Caco-2 (cell line): ENCODE results near the gene RPL26. TPM values are rescaled to one million over a fixed set of nuclear protein-coding genes. Genes with fewer than 3 reads are reported as not detected.

Source experiments
- BruUV-seq: library from RNA; stranded (reverse); fragments of 400-500 nt; replicated peaks from 2 replicates; lab custom pipeline; 2021; lab: Mats Ljungman, UMichigan
- CTCF ChIA-PET: fragments of 300-600 bp; sonication (Branson Sonifier 250); formaldehyde crosslinking; loops from one replicate; lab custom pipeline; 2022; ENCODE audit warnings: antibody characterized with exemption; lab: Charles Lee
- POLR2A ChIA-PET: fragments of 300-600 bp; sonication (Branson Sonifier 250); formaldehyde crosslinking; loops from one replicate; lab custom pipeline; 2022; ENCODE audit warnings: antibody characterized with exemption; lab: Charles Lee
- DNase-seq, 2 experiments: peaks; one replicate each; pipeline versions ENCODE4 v3.0.0 to v3.0.0-alpha.2; 2020 to 2022
- H3K27me3 ChIP-seq: replicated peaks from 2 replicates; pipeline ENCODE4 v1.6.0; 2011; ENCODE audit warnings: low read length; ENCODE audit not compliant: control insufficient read depth, insufficient read depth
- H3K36me3 ChIP-seq: 2 replicates; pipeline ENCODE4 v1.5.1; 2011; ENCODE audit warnings: low read length; ENCODE audit not compliant: control insufficient read depth, insufficient read depth
- H3K4me1 ChIP-seq: fragments of 250-450 bp; sonication (Bioruptor Pico); 2 replicates; pipeline ENCODE4 v1.5.1; 2020; ENCODE audit warnings: mild to moderate bottlenecking
- H3K4me3 ChIP-seq: 2 replicates; pipeline ENCODE4 v1.5.1; 2011; ENCODE audit warnings: low read depth, mild to moderate bottlenecking, control low read depth, low read length
- H3K9me3 ChIP-seq: fragments of 250-450 bp; sonication (Bioruptor Pico); 2 replicates; pipeline ENCODE4 v1.5.1; 2020; ENCODE audit warnings: mild to moderate bottlenecking, moderate library complexity
- H3K27ac Mint-ChIP-seq: one replicate; pipeline ENCODE4 v1.8.0; 2022; ENCODE audit warnings: mixed read lengths; ENCODE audit not compliant: unreplicated experiment
- H3K27me3 Mint-ChIP-seq: one replicate; pipeline ENCODE4 v1.8.0; 2022; ENCODE audit warnings: mixed read lengths; ENCODE audit not compliant: insufficient read depth, unreplicated experiment
- H3K36me3 Mint-ChIP-seq: one replicate; pipeline ENCODE4 v1.8.0; 2022; ENCODE audit warnings: mild to moderate bottlenecking, mixed read lengths; ENCODE audit not compliant: insufficient read depth, unreplicated experiment
- H3K4me1 Mint-ChIP-seq: one replicate; pipeline ENCODE4 v1.8.0; 2022; ENCODE audit warnings: low read depth, mixed read lengths; ENCODE audit not compliant: unreplicated experiment
- H3K4me3 Mint-ChIP-seq: one replicate; pipeline ENCODE4 v1.8.0; 2022; ENCODE audit warnings: mild to moderate bottlenecking, moderate library complexity, mixed read lengths; ENCODE audit not compliant: unreplicated experiment
- H3K9me3 Mint-ChIP-seq: one replicate; pipeline ENCODE4 v1.8.0; 2022; ENCODE audit warnings: mixed read lengths; ENCODE audit not compliant: unreplicated experiment
- CTCF ChIP-seq, 2 experiments: fragments of 200-600 bp in 1 of 2; IDR thresholded peaks; 1 replicate in 1 of 2; 2 replicates in 1 of 2; pipeline versions ENCODE4 v1.5.1 to v1.8.0; 2011 to 2022; ENCODE audit warnings: antibody characterized with exemption in 1 of 2, control low read depth in 1 of 2, inconsistent platforms in 1 of 2, low read depth in 1 of 2, low read length in 1 of 2, mild to moderate bottlenecking in 1 of 2, moderate library complexity in 1 of 2; ENCODE audit not compliant: insufficient read depth in 1 of 2, severe bottlenecking in 1 of 2, unreplicated experiment in 1 of 2
- intact Hi-C: fragments of 100-400 bp; cut with micrococcal nuclease; formaldehyde crosslinking; loops from one replicate; pipeline ENCODE4 v1.10.0; 2022; ENCODE audit not compliant: unreplicated experiment
- total RNA-seq: library from RNA; stranded (reverse); gene quantifications from 2 replicates; pipeline ENCODE4 v1.2.3, GENCODE V29; 2022

RPL26 gene
- total RNA-seq, 1 experiment from 2014 or later, result 999 TPM

GRCh38 chr17:8372422-8372821, 10.6 kb downstream of the RPL26 start:
- Mint-ChIP-seq H3K36me3 (peaks cover 27% of the 10 kb centered on the region), H3K27ac (no peak overlapping the region), H3K4me1 (no peaks in the 10 kb centered on the region), H3K4me3 (no peak overlapping the region), H3K27me3 (no peaks in the 10 kb centered on the region), H3K9me3 (no peaks in the 10 kb centered on the region)
- CTCF ChIA-PET, result no interaction called here
- Histone ChIP-seq H3K4me3 (no peak overlapping the region), H3K4me1 (no peaks in the 10 kb centered on the region), H3K36me3 (no peaks in the 10 kb centered on the region), H3K9me3 (no peaks in the 10 kb centered on the region), H3K27me3 (no peaks in the 10 kb centered on the region)
- POLR2A ChIA-PET, result no interaction called here
- intact Hi-C loops, result no loop called here
- no peak for DNase-seq
- no peak for TF ChIP-seq CTCF (IDR thresholded peaks at IDR 0.05; ENCODE audit: insufficient read depth in 1 of 2, low read depth in 1 of 2, low read length in 1 of 2, severe bottlenecking in 1 of 2, unreplicated experiment in 1 of 2)
- BruUV-seq, result no TSS peak

- POLR2A ChIA-PET, result no interaction called here
- H3K36me3 Mint-ChIP-seq, result peaks cover 23% of the 10 kb centered on the region
- TF ChIP-seq CTCF (IDR thresholded peaks at IDR 0.05; ENCODE audit: insufficient read depth in 1 of 2, low read depth in 1 of 2, low read length in 1 of 2, severe bottlenecking in 1 of 2, unreplicated experiment in 1 of 2), result no peak
- H3K9me3 Mint-ChIP-seq, result no peaks in the 10 kb centered on the region
- no peak for DNase-seq
- no peaks in the 10 kb centered on the region for H3K36me3 ChIP-seq
- CTCF ChIA-PET, result no interaction called here
- H3K27ac Mint-ChIP-seq, result no peak overlapping the region
- H3K9me3 ChIP-seq, result no peaks in the 10 kb centered on the region
- no peaks in the 10 kb centered on the region for H3K4me1 Mint-ChIP-seq
- H3K27me3 Mint-ChIP-seq, result no peaks in the 10 kb centered on the region
- H3K4me3 Mint-ChIP-seq, result no peak overlapping the region
- no peak overlapping the region for H3K4me3 ChIP-seq
- no peaks in the 10 kb centered on the region for H3K4me1 ChIP-seq
- BruUV-seq, result no TSS peak
- H3K27me3 ChIP-seq, result no peaks in the 10 kb centered on the region
- intact Hi-C loops, result no loop called here
These were observed 11.2 kb downstream of the RPL26 start for GRCh38 chr17:8371786-8372185.

- Histone ChIP-seq H3K36me3 (no peaks in the 10 kb centered on the region), H3K4me3 (no peak overlapping the region), H3K9me3 (no peaks in the 10 kb centered on the region), H3K27me3 (no peaks in the 10 kb centered on the region), H3K4me1 (no peaks in the 10 kb centered on the region)
- POLR2A ChIA-PET, result interaction anchor here (0.7 kb wide), 1 partner anchor 14 kb away, joined by 3 read pairs; no protein-coding TSS in a partner anchor
- intact Hi-C loops, result no loop called here
- no peak overlapping the region for H3K4me3 Mint-ChIP-seq
- CTCF ChIA-PET, result no interaction called here
- DNase-seq, result no peak
- H3K4me1 Mint-ChIP-seq, result no peaks in the 10 kb centered on the region
- H3K36me3 Mint-ChIP-seq, result peaks cover 6% of the 10 kb centered on the region
- no TSS peak for BruUV-seq
- no peaks in the 10 kb centered on the region for H3K9me3 Mint-ChIP-seq
- TF ChIP-seq CTCF (IDR thresholded peaks at IDR 0.05; ENCODE audit: insufficient read depth in 1 of 2, low read depth in 1 of 2, low read length in 1 of 2, severe bottlenecking in 1 of 2, unreplicated experiment in 1 of 2), result no peak
- no peak overlapping the region for H3K27ac Mint-ChIP-seq
- H3K27me3 Mint-ChIP-seq, result no peaks in the 10 kb centered on the region
These were observed 13.0 kb downstream of the RPL26 start for GRCh38 chr17:8369944-8370343.
